Sigmoid colon (tissue), 4 donors: ENCODE data around the gene SLC38A6.

Source experiments
- EP300 ChIP-seq, 4 donors: sonication (generic); formaldehyde crosslinking; IDR thresholded peaks; one replicate each; pipeline ENCODE4 v1.6.1; 2017; ENCODE audit warnings: antibody characterized with exemption in 4 of 4
- TF ChIP-seq, protein P1 (sequence below), 4 experiments: fragments of 450-650 bp in 3 of 4; fragments of 200-600 bp in 1 of 4; IDR thresholded peaks; one replicate each; pipeline ENCODE4 v1.5.1; 2016 to 2019; ENCODE audit warnings: antibody characterized with exemption in 4 of 4, mild to moderate bottlenecking in 3 of 4, moderate library complexity in 2 of 4

DNA sequence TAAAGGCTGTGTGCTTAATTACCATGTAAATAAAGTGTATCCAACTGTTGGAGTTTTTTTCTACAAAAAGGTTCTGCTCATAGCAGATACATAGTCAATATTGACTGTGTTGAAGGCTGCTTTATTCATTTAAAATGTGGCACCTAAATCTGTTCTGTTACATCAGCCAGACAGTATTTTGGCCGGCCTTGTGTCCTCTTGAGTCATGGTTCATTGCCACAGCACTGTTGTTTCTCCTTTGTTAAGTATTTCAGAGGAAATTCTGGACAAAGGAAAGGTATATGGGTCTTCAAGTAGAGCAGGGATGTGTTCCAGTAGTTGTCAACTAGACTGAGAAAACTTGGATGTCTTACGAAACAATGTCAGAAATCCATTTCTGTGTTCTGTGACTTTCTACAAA lies 95.5 kb downstream of the SLC38A6 start:
- TF ChIP-seq, protein P1, sequence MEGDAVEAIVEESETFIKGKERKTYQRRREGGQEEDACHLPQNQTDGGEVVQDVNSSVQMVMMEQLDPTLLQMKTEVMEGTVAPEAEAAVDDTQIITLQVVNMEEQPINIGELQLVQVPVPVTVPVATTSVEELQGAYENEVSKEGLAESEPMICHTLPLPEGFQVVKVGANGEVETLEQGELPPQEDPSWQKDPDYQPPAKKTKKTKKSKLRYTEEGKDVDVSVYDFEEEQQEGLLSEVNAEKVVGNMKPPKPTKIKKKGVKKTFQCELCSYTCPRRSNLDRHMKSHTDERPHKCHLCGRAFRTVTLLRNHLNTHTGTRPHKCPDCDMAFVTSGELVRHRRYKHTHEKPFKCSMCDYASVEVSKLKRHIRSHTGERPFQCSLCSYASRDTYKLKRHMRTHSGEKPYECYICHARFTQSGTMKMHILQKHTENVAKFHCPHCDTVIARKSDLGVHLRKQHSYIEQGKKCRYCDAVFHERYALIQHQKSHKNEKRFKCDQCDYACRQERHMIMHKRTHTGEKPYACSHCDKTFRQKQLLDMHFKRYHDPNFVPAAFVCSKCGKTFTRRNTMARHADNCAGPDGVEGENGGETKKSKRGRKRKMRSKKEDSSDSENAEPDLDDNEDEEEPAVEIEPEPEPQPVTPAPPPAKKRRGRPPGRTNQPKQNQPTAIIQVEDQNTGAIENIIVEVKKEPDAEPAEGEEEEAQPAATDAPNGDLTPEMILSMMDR (IDR thresholded peaks at IDR 0.05), result no peak
- no peak for TF ChIP-seq EP300 (IDR thresholded peaks at IDR 0.05)
